MM.1S (cell line): Measurements from ENCODE around the gene CADPS.

Source experiments
- DNase-seq: peaks from one replicate; pipeline ENCODE4 v3.0.0-alpha.2; 2015
- H2AFZ ChIP-seq: fragments of 300-600 bp; sonication (generic); 2 replicates; pipeline ENCODE4 v1.6.0; 2016; ENCODE audit warnings: antibody characterized with exemption, low read length
- H3F3A ChIP-seq: fragments of 300-600 bp; sonication (generic); 2 replicates; pipeline ENCODE4 v1.6.1; 2016; ENCODE audit warnings: mild to moderate bottlenecking, antibody characterized with exemption, low read length, moderate library complexity, mixed read lengths; ENCODE audit not compliant: insufficient read depth
- H3K27ac ChIP-seq: fragments of 300-600 bp; sonication (generic); 2 replicates; pipeline ENCODE4 v1.5.1; 2016; ENCODE audit warnings: mild to moderate bottlenecking, low read length
- H3K27me3 ChIP-seq: fragments of 300-600 bp; sonication (generic); replicated peaks from 2 replicates; pipeline ENCODE4 v1.6.0; 2016; ENCODE audit warnings: low read length; ENCODE audit not compliant: insufficient read depth
- H3K36me3 ChIP-seq: fragments of 300-600 bp; sonication (generic); replicated peaks from 2 replicates; pipeline ENCODE4 v1.6.1; 2016; ENCODE audit warnings: mild to moderate bottlenecking, low read length, mixed read lengths; ENCODE audit not compliant: insufficient read depth
- H3K4me1 ChIP-seq: fragments of 300-600 bp; sonication (generic); 2 replicates; pipeline ENCODE4 v1.6.1; 2016; ENCODE audit warnings: low read length, mixed read lengths
- H3K4me2 ChIP-seq: fragments of 300-600 bp; sonication (generic); 2 replicates; pipeline ENCODE4 v1.6.0; 2016; ENCODE audit warnings: low read depth, low read length
- H3K4me3 ChIP-seq: fragments of 300-600 bp; sonication (generic); 2 replicates; pipeline ENCODE4 v1.5.1; 2016; ENCODE audit warnings: low read length, mixed read lengths
- H3K79me2 ChIP-seq: fragments of 300-600 bp; sonication (generic); 2 replicates; pipeline ENCODE4 v1.6.1; 2016; ENCODE audit warnings: mixed run types, low read length, mixed read lengths
- H3K9ac ChIP-seq: fragments of 300-600 bp; sonication (generic); 2 replicates; pipeline ENCODE4 v1.6.1; 2016; ENCODE audit warnings: low read length, mixed read lengths
- H3K9me2 ChIP-seq: fragments of 300-600 bp; sonication (generic); replicated peaks from 2 replicates; pipeline ENCODE4 v1.6.1; 2016; ENCODE audit warnings: mild to moderate bottlenecking, low read length, mixed read lengths; ENCODE audit not compliant: insufficient read depth
- H3K9me3 ChIP-seq: fragments of 300-600 bp; sonication (generic); replicated peaks from 2 replicates; pipeline ENCODE4 v1.6.1; 2016; ENCODE audit warnings: mild to moderate bottlenecking, low read length, mixed read lengths; ENCODE audit not compliant: insufficient read depth
- H4K20me1 ChIP-seq: fragments of 300-600 bp; sonication (generic); 2 replicates; pipeline ENCODE4 v1.6.1; 2016; ENCODE audit warnings: mild to moderate bottlenecking, low read length, moderate library complexity, mixed read lengths; ENCODE audit not compliant: insufficient read depth
- CTCF ChIP-seq: fragments of 300-600 bp; sonication (generic); IDR thresholded peaks from 2 replicates; pipeline ENCODE4 v1.5.1; 2016; ENCODE audit warnings: antibody characterized with exemption, low read length, mixed read lengths
- EZH2 ChIP-seq: fragments of 300-600 bp; sonication (generic); optimal IDR thresholded peaks from 2 replicates; pipeline ENCODE3; 2017; ENCODE audit warnings: low read depth, mild to moderate bottlenecking, antibody characterized with exemption, low read length, mixed read lengths
- EZH2phosphoT487 ChIP-seq: fragments of 300-600 bp; sonication (generic); IDR thresholded peaks from 2 replicates; pipeline ENCODE4 v1.6.1; 2018; ENCODE audit warnings: antibody characterized with exemption, low read length

Gene CADPS

GRCh38 chr3:62439978-62440377 lies 435.2 kb downstream of the CADPS start:
- H3K79me2 ChIP-seq, result no peaks in the 10 kb centered on the region
- no peaks in the 10 kb centered on the region for H3F3A ChIP-seq
- no peak overlapping the region for H3K27ac ChIP-seq
- H3K9me2 ChIP-seq, result no peaks in the 10 kb centered on the region
- H3K36me3 ChIP-seq, result no peaks in the 10 kb centered on the region
- H3K27me3 ChIP-seq, result no peaks in the 10 kb centered on the region
- H3K4me2 ChIP-seq, result no peak overlapping the region
- H2AFZ ChIP-seq, result no peak overlapping the region
- H3K4me3 ChIP-seq, result no peak overlapping the region
- no peak for TF ChIP-seq EZH2phosphoT487
- no peak for TF ChIP-seq CTCF
- no peak for TF ChIP-seq EZH2
- no peak overlapping the region for H3K9ac ChIP-seq
- no peaks in the 10 kb centered on the region for H4K20me1 ChIP-seq
- H3K4me1 ChIP-seq, result no peaks in the 10 kb centered on the region
- no peak for DNase-seq
- H3K9me3 ChIP-seq, result no peaks in the 10 kb centered on the region

GRCh38 chr3:62439176-62439813 lies 435.9 kb downstream of the CADPS start:
- H3K4me2 ChIP-seq, result no peak overlapping the region
- no peaks in the 10 kb centered on the region for H3K27me3 ChIP-seq
- H2AFZ ChIP-seq, result no peak overlapping the region
- no peak for DNase-seq
- no peak overlapping the region for H3K9ac ChIP-seq
- no peak overlapping the region for H3K27ac ChIP-seq
- no peak for TF ChIP-seq EZH2phosphoT487
- no peak for TF ChIP-seq EZH2
- no peak for TF ChIP-seq CTCF
- no peaks in the 10 kb centered on the region for H3K9me3 ChIP-seq
- no peaks in the 10 kb centered on the region for H4K20me1 ChIP-seq
- H3K9me2 ChIP-seq, result no peaks in the 10 kb centered on the region
- no peaks in the 10 kb centered on the region for H3F3A ChIP-seq
- no peaks in the 10 kb centered on the region for H3K79me2 ChIP-seq
- no peaks in the 10 kb centered on the region for H3K36me3 ChIP-seq
- no peaks in the 10 kb centered on the region for H3K4me1 ChIP-seq
- H3K4me3 ChIP-seq, result no peak overlapping the region

GRCh38 chr3:62436785-62437184 lies 438.4 kb downstream of the CADPS start:
- no peaks in the 10 kb centered on the region for H3F3A ChIP-seq
- DNase-seq, result no peak
- no peaks in the 10 kb centered on the region for H3K36me3 ChIP-seq
- H3K4me1 ChIP-seq, result no peaks in the 10 kb centered on the region
- H2AFZ ChIP-seq, result no peak overlapping the region
- H3K9ac ChIP-seq, result no peak overlapping the region
- H3K4me3 ChIP-seq, result no peak overlapping the region
- no peaks in the 10 kb centered on the region for H3K9me3 ChIP-seq
- H3K79me2 ChIP-seq, result no peaks in the 10 kb centered on the region
- no peak overlapping the region for H3K27ac ChIP-seq
- H3K4me2 ChIP-seq, result no peak overlapping the region
- no peaks in the 10 kb centered on the region for H4K20me1 ChIP-seq
- TF ChIP-seq CTCF (no peak), EZH2phosphoT487 (no peak), EZH2 (no peak)
- no peaks in the 10 kb centered on the region for H3K9me2 ChIP-seq
- no peaks in the 10 kb centered on the region for H3K27me3 ChIP-seq
